Esophagus squamous epithelium (tissue), 5 donors: Measurements from ENCODE around the gene CCDC7. TPM values are rescaled to one million over a fixed set of nuclear protein-coding genes. Genes with fewer than 3 reads are reported as not detected.

Experiments used
- DNase-seq: peaks from one replicate; lab custom pipeline; 2025; lab: John Stamatoyannopoulos, UW
- H3K27ac ChIP-seq, 4 donors: fragments of 200-600 bp; sonication (generic); one replicate each; pipeline ENCODE4 v1.5.1; 2016 to 2019; ENCODE audit warnings: mild to moderate bottlenecking in 1 of 4
- H3K27me3 ChIP-seq, 4 donors: fragments of 200-600 bp; sonication (generic); 1 replicate in 3 of 4; 2 replicates in 1 of 4; pipeline versions ENCODE4 v1.5.1 to v1.6.0; 2017 to 2021; ENCODE audit warnings: antibody characterized with exemption in 1 of 4
- H3K36me3 ChIP-seq, 3 donors: fragments of 200-600 bp; sonication (generic); one replicate each; pipeline ENCODE4 v1.5.1; 2016 to 2019
- H3K4me1 ChIP-seq, 3 donors: fragments of 200-600 bp; sonication (generic); one replicate each; pipeline ENCODE4 v1.5.1; 2017 to 2019
- H3K4me3 ChIP-seq, 4 donors: fragments of 200-600 bp; sonication (generic); 1 replicate in 3 of 4; 2 replicates in 1 of 4; pipeline ENCODE4 v1.5.1; 2016 to 2019; ENCODE audit warnings: mild to moderate bottlenecking in 2 of 4, moderate library complexity in 1 of 4
- H3K9me3 ChIP-seq, 3 donors: fragments of 200-600 bp; sonication (generic); one replicate each; pipeline ENCODE4 v1.5.1; 2016 to 2019
- POLR2A ChIP-seq, 4 donors: fragments of 450-650 bp; IDR thresholded peaks; one replicate each; pipeline ENCODE4 v1.6.1; 2017; ENCODE audit warnings: antibody characterized with exemption in 4 of 4, mild to moderate bottlenecking in 4 of 4, moderate library complexity in 3 of 4
- WGBS, 2 donors: methylation state at CpG; one replicate each; pipeline ENCODE4 v1.1.5; 2018; 5-methylcytosine and 5-hydroxymethylcytosine counted together
- intact Hi-C: fragments of 100-400 bp; cut with DNase I; formaldehyde crosslinking; loops from one replicate; pipeline ENCODE4 v1.15.0; 2022
- total RNA-seq, 4 donors: library from RNA; depleted of rRNA; stranded (reverse); fragments of >200 nt; gene quantifications; one replicate each; pipeline ENCODE4 v1.1.0, GENCODE V29; 2016
- TF ChIP-seq, protein P1 (sequence below), 6 experiments: fragments of 450-650 bp in 4 of 6; fragments of 200-600 bp in 2 of 6; sonication (generic) in 2 of 6; IDR thresholded peaks; one replicate each; pipeline ENCODE4 v1.5.1; 2016 to 2019; ENCODE audit warnings: antibody characterized with exemption in 6 of 6, mild to moderate bottlenecking in 4 of 6, moderate library complexity in 4 of 6
- donor health status: DM: yes; HTN: yes; CAD: no.

CCDC7 gene
- total RNA-seq, 4 donors from 2014 or later = 1.9 to 31.3 (median 9.1) TPM

DNA sequence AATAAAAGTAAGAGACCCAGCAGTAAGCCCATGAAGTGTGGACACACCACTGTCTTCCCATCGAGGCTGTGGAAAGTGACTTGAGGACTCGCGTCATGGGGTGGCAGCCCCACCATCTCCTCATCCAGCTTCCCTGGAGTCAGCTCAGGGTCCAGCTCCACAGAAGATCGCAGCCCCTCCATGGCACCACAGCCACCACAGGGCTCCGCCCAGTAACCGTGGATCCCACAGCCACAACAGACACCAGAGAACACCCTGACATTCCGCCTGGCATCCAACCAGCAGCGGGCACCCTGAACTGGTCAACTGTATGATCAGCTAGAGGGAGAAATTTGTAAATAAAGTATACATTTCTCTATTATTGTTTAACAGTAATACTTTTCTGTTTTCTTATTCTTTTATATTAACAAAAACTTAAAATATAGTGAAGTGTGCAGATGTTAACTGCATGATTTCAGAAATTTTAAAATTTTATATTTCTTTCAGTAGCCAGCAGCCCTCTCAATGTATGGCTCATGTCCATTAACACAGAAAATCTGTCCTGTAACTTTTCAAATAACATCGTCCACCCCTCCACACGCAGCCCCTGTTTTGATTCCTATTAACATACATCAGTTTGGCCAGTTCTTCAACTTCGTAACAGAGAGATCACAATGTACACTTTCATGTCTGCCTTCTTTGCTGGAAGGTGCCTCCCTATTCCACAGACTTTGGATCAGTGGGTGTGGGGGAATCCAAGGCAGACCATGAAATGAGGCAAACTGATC, 442.4 kb downstream of the CCDC7 start:
- intact Hi-C loops = no loop called here
- TF ChIP-seq, protein P1, sequence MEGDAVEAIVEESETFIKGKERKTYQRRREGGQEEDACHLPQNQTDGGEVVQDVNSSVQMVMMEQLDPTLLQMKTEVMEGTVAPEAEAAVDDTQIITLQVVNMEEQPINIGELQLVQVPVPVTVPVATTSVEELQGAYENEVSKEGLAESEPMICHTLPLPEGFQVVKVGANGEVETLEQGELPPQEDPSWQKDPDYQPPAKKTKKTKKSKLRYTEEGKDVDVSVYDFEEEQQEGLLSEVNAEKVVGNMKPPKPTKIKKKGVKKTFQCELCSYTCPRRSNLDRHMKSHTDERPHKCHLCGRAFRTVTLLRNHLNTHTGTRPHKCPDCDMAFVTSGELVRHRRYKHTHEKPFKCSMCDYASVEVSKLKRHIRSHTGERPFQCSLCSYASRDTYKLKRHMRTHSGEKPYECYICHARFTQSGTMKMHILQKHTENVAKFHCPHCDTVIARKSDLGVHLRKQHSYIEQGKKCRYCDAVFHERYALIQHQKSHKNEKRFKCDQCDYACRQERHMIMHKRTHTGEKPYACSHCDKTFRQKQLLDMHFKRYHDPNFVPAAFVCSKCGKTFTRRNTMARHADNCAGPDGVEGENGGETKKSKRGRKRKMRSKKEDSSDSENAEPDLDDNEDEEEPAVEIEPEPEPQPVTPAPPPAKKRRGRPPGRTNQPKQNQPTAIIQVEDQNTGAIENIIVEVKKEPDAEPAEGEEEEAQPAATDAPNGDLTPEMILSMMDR (IDR thresholded peaks at IDR 0.05) = no peak
- TF ChIP-seq POLR2A (IDR thresholded peaks at IDR 0.05) = no peak
- Histone ChIP-seq H3K36me3 (no peaks in the 10 kb centered on the region), H3K9me3 (no peaks in the 10 kb centered on the region), H3K4me3 (no peak overlapping the region), H3K4me1 (peaks cover 0 to 6% (median 2%) of the 10 kb centered on the region in 3 donors), H3K27me3 (no peaks in the 10 kb centered on the region), H3K27ac (no peak overlapping the region)
- 94 to 96% methylated on average over 9 to 11 of the region's 11 CpGs for WGBS, 2 donors
- no peak for DNase-seq

DNA sequence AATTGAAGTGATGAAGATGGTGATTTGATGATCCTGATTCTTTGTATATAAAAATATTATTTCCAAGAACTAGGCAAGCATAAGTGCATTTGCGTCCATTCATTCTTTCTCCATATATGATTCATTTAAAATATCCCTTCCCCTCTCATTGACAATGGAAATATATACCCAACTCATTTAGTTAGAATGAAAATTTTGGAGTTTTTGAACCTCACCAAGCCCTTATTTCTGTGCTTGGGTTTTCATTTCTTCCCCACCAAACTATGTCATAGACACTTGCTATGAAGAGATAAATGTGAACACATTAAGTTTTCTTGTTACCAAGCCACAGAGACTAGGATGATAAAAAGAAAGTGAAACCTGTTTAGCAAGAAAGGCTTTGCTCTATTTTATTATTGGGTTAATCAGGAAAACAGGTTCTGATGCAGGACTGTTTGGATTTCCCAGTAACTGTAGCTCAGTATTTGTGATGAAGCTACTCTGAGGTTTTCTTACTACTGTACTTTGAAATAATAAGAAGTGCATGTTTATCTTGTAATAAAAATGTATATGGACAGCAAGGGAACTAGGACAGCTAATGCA, 443.8 kb downstream of the CCDC7 start:
- Histone ChIP-seq H3K27ac (no peak overlapping the region), H3K36me3 (no peaks in the 10 kb centered on the region), H3K27me3 (no peaks in the 10 kb centered on the region), H3K9me3 (no peaks in the 10 kb centered on the region), H3K4me3 (no peak overlapping the region), H3K4me1 (peaks cover 0 to 6% (median 2%) of the 10 kb centered on the region in 3 donors)
- TF ChIP-seq, protein P1 (IDR thresholded peaks at IDR 0.05) = no peak
- no peak for TF ChIP-seq POLR2A (IDR thresholded peaks at IDR 0.05)
- intact Hi-C loops = no loop called here
- no peak for DNase-seq
- 85 to 86% methylated on average over 1 of the region's 1 CpG for WGBS, 2 donors

DNA sequence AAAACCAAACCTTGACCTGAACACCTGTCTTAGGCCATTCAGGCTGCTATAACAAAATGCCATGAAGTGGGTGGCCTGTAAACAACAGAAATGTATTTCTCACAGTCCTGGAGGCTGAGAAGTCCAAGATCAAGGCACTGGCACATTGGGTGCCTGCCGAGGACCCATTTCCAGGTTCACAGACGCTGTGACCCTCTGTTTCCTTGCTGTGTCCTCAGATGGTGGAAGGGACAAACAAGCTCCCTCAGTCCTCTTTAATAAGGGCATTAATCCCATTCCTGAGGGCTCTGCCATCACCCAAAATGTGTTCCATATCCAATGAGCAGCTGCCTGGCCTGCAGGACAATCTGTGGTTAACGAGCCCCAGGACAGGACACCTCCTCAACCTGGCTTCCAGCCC, 444.5 kb downstream of the CCDC7 start:
- Histone ChIP-seq H3K4me3 (no peak overlapping the region), H3K36me3 (no peaks in the 10 kb centered on the region), H3K4me1 (peaks cover 0 to 6% (median 2%) of the 10 kb centered on the region in 3 donors), H3K27me3 (no peaks in the 10 kb centered on the region), H3K27ac (no peak overlapping the region), H3K9me3 (no peaks in the 10 kb centered on the region)
- DNase-seq = no peak
- WGBS, 2 donors = 80 to 96% methylated on average over 2 to 3 of the region's 3 CpGs
- intact Hi-C loops = no loop called here
- TF ChIP-seq, protein P1 (IDR thresholded peaks at IDR 0.05) = no peak

DNA sequence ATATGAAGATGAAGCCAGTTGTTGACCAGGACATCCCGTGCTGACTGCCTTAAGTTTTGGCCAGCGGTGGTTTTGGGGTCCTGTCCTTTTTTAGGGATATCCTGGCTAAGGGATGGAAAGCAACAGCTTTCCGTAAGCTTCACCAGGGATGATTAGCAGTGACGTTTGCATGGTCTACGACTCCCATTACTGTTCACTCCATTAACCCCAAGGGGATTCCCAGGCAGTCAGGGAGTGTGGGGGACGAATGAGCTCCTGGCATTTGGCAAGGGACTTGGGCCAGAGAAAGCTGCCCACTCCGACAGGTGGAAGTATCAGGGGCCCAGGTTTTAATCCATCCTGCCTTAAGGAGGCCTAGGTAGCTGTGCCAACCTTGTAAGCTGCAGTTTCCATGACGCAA, 445.3 kb downstream of the CCDC7 start:
- Histone ChIP-seq H3K36me3 (peaks cover 0 to 6% (median 0%) of the 10 kb centered on the region in 3 donors), H3K4me1 (peaks cover 0 to 12% (median 2%) of the 10 kb centered on the region in 3 donors), H3K27ac (no peak overlapping the region), H3K4me3 (no peak overlapping the region), H3K27me3 (no peaks in the 10 kb centered on the region), H3K9me3 (no peaks in the 10 kb centered on the region)
- intact Hi-C loops = no loop called here
- TF ChIP-seq POLR2A (IDR thresholded peaks at IDR 0.05) = no peak
- TF ChIP-seq, protein P1 (IDR thresholded peaks at IDR 0.05) = no peak
- WGBS, 2 donors = 74 to 81% methylated on average over 6 to 8 of the region's 8 CpGs
- DNase-seq = no peak

- Histone ChIP-seq H3K36me3 (peaks cover 0 to 28% (median 0%) of the 10 kb centered on the region in 3 donors), H3K27ac (no peak overlapping the region), H3K27me3 (no peaks in the 10 kb centered on the region), H3K4me3 (no peak overlapping the region), H3K9me3 (no peaks in the 10 kb centered on the region), H3K4me1 (peaks cover 0 to 12% (median 2%) of the 10 kb centered on the region in 3 donors)
- no peak for DNase-seq
- TF ChIP-seq, protein P1 (IDR thresholded peaks at IDR 0.05) = no peak
- TF ChIP-seq POLR2A (IDR thresholded peaks at IDR 0.05) = no peak
- intact Hi-C loops = no loop called here
- 69 to 70% methylated on average over 2 of the region's 3 CpGs for WGBS, 2 donors
Observed at GRCh38 chr10:32893434-32893833, 447.5 kb downstream of the CCDC7 start.
